ENCODE data around the gene AHRR.
"Not testable (repeated sequence)": the region's sequence is repeated elsewhere in the genome, so short reads cannot be mapped to it uniquely, and the experiment has no call there.

The AHRR gene

DNA sequence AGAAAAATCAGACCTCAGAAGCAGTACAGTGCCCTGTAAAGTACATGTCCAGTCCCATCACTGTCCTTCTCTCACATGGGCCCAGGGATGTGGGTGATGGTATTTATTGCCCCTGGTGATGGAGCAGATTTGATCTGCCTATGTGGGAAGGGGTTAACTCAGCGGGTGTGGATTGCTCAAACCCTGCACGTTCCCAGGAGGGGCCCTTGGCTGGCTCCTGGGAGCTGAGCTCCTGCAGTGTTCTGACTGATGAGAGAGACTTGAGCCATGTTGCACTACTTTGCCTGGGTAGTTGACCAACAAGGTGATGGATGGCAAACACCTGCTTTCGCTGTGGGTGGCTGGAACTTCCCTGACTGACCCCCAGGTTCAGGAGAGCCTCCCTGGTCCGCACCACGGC lies 21.6 kb upstream of the AHRR start:
- not testable (repeated sequence) for H4K91ac ChIP-seq (ENCODE audit: low read depth, low read length); H2BK12ac ChIP-seq (ENCODE audit: low read length); H3K79me1 ChIP-seq (ENCODE audit: low read length); H3K9ac ChIP-seq (ENCODE audit: low read length); H4K8ac ChIP-seq (ENCODE audit: low read depth, low read length); H3K4me3 ChIP-seq (ENCODE audit: low read depth, low read length); H2BK120ac ChIP-seq (ENCODE audit: insufficient read depth, low read length, poor library complexity); H3K27ac ChIP-seq (ENCODE audit: low read depth, low read length); H3K27me3 ChIP-seq (ENCODE audit: insufficient read depth, low read length); H3K18ac ChIP-seq (ENCODE audit: low read length); H4K12ac ChIP-seq (ENCODE audit: low read depth, low read length); H3K14ac ChIP-seq (ENCODE audit: low read length); H2AFZ ChIP-seq (ENCODE audit: insufficient read depth, low read length, poor library complexity); H3K9me3 ChIP-seq (ENCODE audit: insufficient read depth, low read depth, low read length); H3K4me1 ChIP-seq (ENCODE audit: control insufficient read depth in 1 of 2, insufficient read depth in 2 of 2, low read length in 2 of 2); H2AK5ac ChIP-seq (ENCODE audit: low read length); H3K36me3 ChIP-seq (ENCODE audit: control insufficient read depth in 1 of 2, insufficient read depth in 2 of 2, low read length in 2 of 2); H2BK5ac ChIP-seq (ENCODE audit: low read depth, low read length, poor library complexity); H3K79me2 ChIP-seq (ENCODE audit: control insufficient read depth, insufficient read depth, low read length, poor library complexity); H3K4ac ChIP-seq (ENCODE audit: low read depth, low read length); H3K23ac ChIP-seq (ENCODE audit: low read length); H3K4me2 ChIP-seq (ENCODE audit: low read length); DNase-seq
- WGBS (ENCODE audit: extremely low coverage, insufficient coverage, insufficient read length), result no CpG with 5 or more reads among the region's 5 CpGs

DNA sequence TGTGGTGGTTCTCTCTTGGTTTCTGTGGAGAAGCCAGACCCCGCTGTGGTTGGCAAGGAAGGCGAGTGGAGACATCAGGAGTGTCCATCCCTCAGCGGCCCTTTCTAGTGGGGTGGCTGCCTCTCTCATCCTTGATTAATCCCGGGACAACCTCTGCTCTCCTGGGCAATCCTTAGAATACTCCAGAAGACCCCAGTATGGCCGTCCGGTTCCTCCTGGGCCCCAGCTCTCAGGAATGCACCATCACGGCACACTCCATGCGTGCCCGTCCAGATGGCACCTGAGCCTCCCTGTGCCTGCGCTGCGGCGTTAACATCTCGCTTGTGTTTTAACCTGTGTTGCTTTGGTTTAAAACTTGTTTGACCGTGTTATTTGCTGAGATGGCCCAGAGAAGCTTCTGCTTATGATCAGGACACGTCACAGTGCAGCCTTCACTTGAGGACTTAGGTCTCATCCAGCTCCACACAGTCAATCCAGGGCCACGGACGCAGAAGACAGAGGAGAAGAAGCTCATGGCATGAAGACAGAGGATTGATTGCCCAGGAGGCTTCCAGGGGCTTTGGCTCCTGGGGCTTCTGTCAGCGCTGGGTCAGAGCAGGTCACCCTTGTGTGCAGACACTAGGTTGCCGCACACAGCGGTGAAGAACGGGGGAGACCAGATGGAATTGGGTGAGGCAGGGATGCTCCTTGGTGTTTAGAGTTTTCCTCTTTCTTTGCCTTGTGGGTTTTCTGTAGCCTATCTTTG lies 20.7 kb upstream of the AHRR start:
- not testable (repeated sequence) for H4K8ac ChIP-seq (ENCODE audit: low read depth, low read length); H3K4me1 ChIP-seq (ENCODE audit: control insufficient read depth in 1 of 2, insufficient read depth in 2 of 2, low read length in 2 of 2); H3K23ac ChIP-seq (ENCODE audit: low read length); H4K91ac ChIP-seq (ENCODE audit: low read depth, low read length); H2AFZ ChIP-seq (ENCODE audit: insufficient read depth, low read length, poor library complexity); H2BK5ac ChIP-seq (ENCODE audit: low read depth, low read length, poor library complexity); H2BK12ac ChIP-seq (ENCODE audit: low read length); H3K79me2 ChIP-seq (ENCODE audit: control insufficient read depth, insufficient read depth, low read length, poor library complexity); H3K9me3 ChIP-seq (ENCODE audit: insufficient read depth, low read depth, low read length); DNase-seq; H3K27me3 ChIP-seq (ENCODE audit: insufficient read depth, low read length); H3K4me3 ChIP-seq (ENCODE audit: low read depth, low read length); H2AK5ac ChIP-seq (ENCODE audit: low read length); H3K27ac ChIP-seq (ENCODE audit: low read depth, low read length); H3K4me2 ChIP-seq (ENCODE audit: low read length); H3K9ac ChIP-seq (ENCODE audit: low read length); H3K4ac ChIP-seq (ENCODE audit: low read depth, low read length); H3K79me1 ChIP-seq (ENCODE audit: low read length); H2BK120ac ChIP-seq (ENCODE audit: insufficient read depth, low read length, poor library complexity); H3K14ac ChIP-seq (ENCODE audit: low read length); H3K18ac ChIP-seq (ENCODE audit: low read length); H3K36me3 ChIP-seq (ENCODE audit: control insufficient read depth in 1 of 2, insufficient read depth in 2 of 2, low read length in 2 of 2); H4K12ac ChIP-seq (ENCODE audit: low read depth, low read length)
- WGBS (ENCODE audit: extremely low coverage, insufficient coverage, insufficient read length), result no CpG with 5 or more reads among the region's 21 CpGs

DNA sequence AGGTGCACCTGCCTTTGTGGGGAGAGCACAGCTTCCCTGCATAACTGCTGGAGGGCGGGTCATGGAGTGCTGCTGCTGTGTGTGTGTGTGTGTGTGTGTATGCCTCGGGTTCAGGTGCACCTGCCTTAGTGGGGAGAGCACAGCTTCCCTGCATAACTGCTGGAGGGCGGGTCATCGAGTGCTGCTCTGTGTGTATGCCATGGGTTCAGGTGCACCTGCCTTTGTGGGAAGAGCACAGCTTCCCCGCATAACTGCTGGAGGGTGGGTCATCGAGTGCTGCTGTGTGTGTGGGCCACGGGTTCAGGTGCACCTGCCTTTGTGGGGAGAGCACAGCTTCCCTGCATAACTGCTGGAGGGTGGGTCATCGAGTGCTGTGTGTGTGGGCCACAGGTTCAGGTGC lies 19.1 kb upstream of the AHRR start:
- H4K8ac ChIP-seq (ENCODE audit: low read depth, low read length); H3K4me1 ChIP-seq (ENCODE audit: control insufficient read depth in 1 of 2, insufficient read depth in 2 of 2, low read length in 2 of 2); H3K4ac ChIP-seq (ENCODE audit: low read depth, low read length); H3K9me3 ChIP-seq (ENCODE audit: insufficient read depth, low read depth, low read length); H4K12ac ChIP-seq (ENCODE audit: low read depth, low read length); H2BK12ac ChIP-seq (ENCODE audit: low read length); H3K79me2 ChIP-seq (ENCODE audit: control insufficient read depth, insufficient read depth, low read length, poor library complexity); H3K79me1 ChIP-seq (ENCODE audit: low read length); H4K91ac ChIP-seq (ENCODE audit: low read depth, low read length); H3K14ac ChIP-seq (ENCODE audit: low read length); H3K4me2 ChIP-seq (ENCODE audit: low read length); H3K27ac ChIP-seq (ENCODE audit: low read depth, low read length); H3K4me3 ChIP-seq (ENCODE audit: low read depth, low read length); H3K23ac ChIP-seq (ENCODE audit: low read length); H2AK5ac ChIP-seq (ENCODE audit: low read length); H3K18ac ChIP-seq (ENCODE audit: low read length); DNase-seq; H3K27me3 ChIP-seq (ENCODE audit: insufficient read depth, low read length); H3K9ac ChIP-seq (ENCODE audit: low read length); H2BK120ac ChIP-seq (ENCODE audit: insufficient read depth, low read length, poor library complexity); H2BK5ac ChIP-seq (ENCODE audit: low read depth, low read length, poor library complexity); H2AFZ ChIP-seq (ENCODE audit: insufficient read depth, low read length, poor library complexity): not testable (repeated sequence)
- WGBS (ENCODE audit: extremely low coverage, insufficient coverage, insufficient read length), result no CpG with 5 or more reads among the region's 8 CpGs
- peaks cover 15 to 18% of the 10 kb centered on the region in 2 experiments for H3K36me3 ChIP-seq (ENCODE audit: control insufficient read depth in 1 of 2, insufficient read depth in 2 of 2, low read length in 2 of 2)

DNA sequence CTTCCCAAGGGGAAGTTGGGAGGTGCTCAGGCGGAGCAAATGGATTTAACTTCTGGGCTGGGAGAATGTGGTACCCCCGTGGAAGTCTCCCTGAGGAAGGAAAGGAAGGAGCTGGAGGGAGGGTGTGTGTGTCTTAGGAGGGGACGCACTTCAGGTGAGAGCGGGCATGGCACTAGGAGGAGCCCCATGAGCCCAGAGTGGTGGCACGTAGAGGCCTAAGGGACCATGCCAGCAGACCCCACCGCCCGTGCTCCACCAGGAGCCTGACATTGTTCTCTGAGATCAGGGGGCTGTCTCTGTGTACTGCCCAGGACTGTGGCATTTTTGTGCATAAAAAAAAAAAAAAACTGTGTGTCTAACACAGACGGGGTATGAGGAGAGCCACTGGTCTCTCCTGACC lies 18.5 kb upstream of the AHRR start:
- H3K27ac ChIP-seq (ENCODE audit: low read depth, low read length), result no peak overlapping the region
- no peak overlapping the region for H3K4me2 ChIP-seq (ENCODE audit: low read length)
- H3K9me3 ChIP-seq (ENCODE audit: insufficient read depth, low read depth, low read length), result no peaks in the 10 kb centered on the region
- no peak overlapping the region for H3K18ac ChIP-seq (ENCODE audit: low read length)
- H3K27me3 ChIP-seq (ENCODE audit: insufficient read depth, low read length), result no peaks in the 10 kb centered on the region
- no peak overlapping the region for H3K14ac ChIP-seq (ENCODE audit: low read length)
- H4K12ac ChIP-seq (ENCODE audit: low read depth, low read length), result no peak overlapping the region
- H3K4me1 ChIP-seq (ENCODE audit: control insufficient read depth in 1 of 2, insufficient read depth in 2 of 2, low read length in 2 of 2), result no peaks in the 10 kb centered on the region
- H3K79me1 ChIP-seq (ENCODE audit: low read length), result no peaks in the 10 kb centered on the region
- no peak overlapping the region for H3K9ac ChIP-seq (ENCODE audit: low read length)
- H4K91ac ChIP-seq (ENCODE audit: low read depth, low read length), result no peak overlapping the region
- H3K79me2 ChIP-seq (ENCODE audit: control insufficient read depth, insufficient read depth, low read length, poor library complexity), result no peaks in the 10 kb centered on the region
- H3K23ac ChIP-seq (ENCODE audit: low read length), result no peak overlapping the region
- no peak overlapping the region for H2AFZ ChIP-seq (ENCODE audit: insufficient read depth, low read length, poor library complexity)
- no peak overlapping the region for H4K8ac ChIP-seq (ENCODE audit: low read depth, low read length)
- H2BK12ac ChIP-seq (ENCODE audit: low read length), result no peak overlapping the region
- H3K36me3 ChIP-seq (ENCODE audit: control insufficient read depth in 1 of 2, insufficient read depth in 2 of 2, low read length in 2 of 2), result peaks cover 20 to 23% of the 10 kb centered on the region in 2 experiments
- no peak for DNase-seq
- H2AK5ac ChIP-seq (ENCODE audit: low read length), result no peak overlapping the region
- no peak overlapping the region for H2BK5ac ChIP-seq (ENCODE audit: low read depth, low read length, poor library complexity)
- no peak overlapping the region for H3K4me3 ChIP-seq (ENCODE audit: low read depth, low read length)
- H2BK120ac ChIP-seq (ENCODE audit: insufficient read depth, low read length, poor library complexity), result no peak overlapping the region
- no CpG with 5 or more reads among the region's 8 CpGs for WGBS (ENCODE audit: extremely low coverage, insufficient coverage, insufficient read length)
- H3K4ac ChIP-seq (ENCODE audit: low read depth, low read length), result no peak overlapping the region
